Hypothalamus (tissue), 51 donors: ENCODE measurements around the gene PRKCQ.
"Not testable (repeated sequence)": the region's sequence is repeated elsewhere in the genome, so short reads cannot be mapped to it uniquely, and the experiment has no call there.

Experiments
- DNase-seq, 51 donors: peaks; one replicate each; lab custom pipeline; 2025; lab: John Stamatoyannopoulos, UW

The PRKCQ gene

GRCh38 chr10:6494936-6495592, 85.0 kb downstream of the PRKCQ start:
- DNase-seq = no peak

- no peak for DNase-seq
Measured at GRCh38 chr10:6494442-6494819, 85.6 kb downstream of the PRKCQ start.

GRCh38 chr10:6493521-6494441, 86.3 kb downstream of the PRKCQ start:
- no peak for DNase-seq

GRCh38 chr10:6492896-6493295, 87.2 kb downstream of the PRKCQ start:
- no peak for DNase-seq

GRCh38 chr10:6491841-6492609, 88.1 kb downstream of the PRKCQ start:
- DNase-seq = no peak

- no peak for DNase-seq
Measured at GRCh38 chr10:6490614-6491013, 89.5 kb downstream of the PRKCQ start.

GRCh38 chr10:6487920-6488319, 92.2 kb downstream of the PRKCQ start:
- no peak for DNase-seq

- no peak for DNase-seq
Measured at GRCh38 chr10:6486309-6486708, 93.8 kb downstream of the PRKCQ start.

GRCh38 chr10:6482737-6483357, 97.2 kb downstream of the PRKCQ start:
- DNase-seq = no peak

GRCh38 chr10:6478722-6479121, 101.4 kb downstream of the PRKCQ start:
- no peak for DNase-seq

GRCh38 chr10:6476989-6477388, 103.1 kb downstream of the PRKCQ start:
- DNase-seq = no peak

GRCh38 chr10:6474871-6475270, 105.2 kb downstream of the PRKCQ start:
- peak in 1 of 51 donors; percentile 2 for DNase-seq

- no peak for DNase-seq
Measured at GRCh38 chr10:6473901-6474370, 106.1 kb downstream of the PRKCQ start.

GRCh38 chr10:6473430-6473829, 106.6 kb downstream of the PRKCQ start:
- no peak for DNase-seq

- DNase-seq = not testable (repeated sequence)
Measured at GRCh38 chr10:6472710-6473005, 107.4 kb downstream of the PRKCQ start.

GRCh38 chr10:6470894-6471618, 109.0 kb downstream of the PRKCQ start:
- no peak for DNase-seq

- no peak for DNase-seq
Measured at GRCh38 chr10:6469661-6470060, 110.4 kb downstream of the PRKCQ start.

GRCh38 chr10:6465854-6466601, 114.0 kb downstream of the PRKCQ start:
- DNase-seq = no peak

GRCh38 chr10:6465437-6465836, 114.6 kb downstream of the PRKCQ start:
- DNase-seq = no peak
